HG02981 (cell line): Measurements from ENCODE around the gene ZDHHC11B.

Experiments used
- ATAC-seq: cut with Tn5 transposase; IDR thresholded peaks from one replicate; pipeline ENCODE4 v1.9.1; 2021; ENCODE audit warnings: mild to moderate bottlenecking, moderate library complexity; ENCODE audit not compliant: unreplicated experiment

The ZDHHC11B gene

DNA sequence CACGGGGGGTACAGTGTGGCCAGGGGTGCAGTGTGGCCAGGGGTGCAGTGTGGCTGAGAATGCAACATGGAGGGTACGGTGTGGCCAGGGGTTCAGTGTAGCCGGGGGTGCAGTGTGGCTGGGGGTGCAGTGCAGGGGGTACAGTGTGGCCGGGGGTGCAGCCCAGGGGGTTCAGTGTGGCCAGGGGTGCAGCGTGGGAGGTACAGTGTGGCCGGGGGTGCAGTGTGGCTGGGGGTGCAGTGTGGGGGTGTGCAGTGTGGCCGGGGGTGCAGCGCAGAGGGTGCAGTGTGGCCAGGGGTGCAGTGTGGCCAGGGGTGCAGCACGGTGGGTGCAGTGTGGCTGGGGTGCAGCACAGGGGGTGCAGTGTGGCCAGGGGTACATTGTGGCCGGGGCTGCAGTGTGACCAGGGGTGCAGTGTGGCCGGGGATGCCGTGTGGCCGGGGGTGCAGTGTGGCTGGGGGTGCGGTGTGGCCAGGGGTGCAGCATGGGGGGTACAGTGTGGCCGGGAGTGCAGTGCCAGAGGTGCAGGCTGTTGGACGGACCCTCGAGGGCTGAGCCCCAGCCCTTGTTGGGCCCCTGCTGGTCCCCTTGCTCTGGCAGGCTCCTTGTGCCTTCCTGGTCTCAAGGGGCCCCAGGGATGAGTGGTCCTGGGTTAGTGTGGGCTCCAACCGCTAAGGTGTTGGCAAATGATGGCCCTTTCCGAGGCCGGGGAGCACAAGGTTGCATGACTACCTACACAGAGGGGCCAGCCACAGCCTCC lies 109.2 kb downstream of the ZDHHC11B start:
- no peak for ATAC-seq

DNA sequence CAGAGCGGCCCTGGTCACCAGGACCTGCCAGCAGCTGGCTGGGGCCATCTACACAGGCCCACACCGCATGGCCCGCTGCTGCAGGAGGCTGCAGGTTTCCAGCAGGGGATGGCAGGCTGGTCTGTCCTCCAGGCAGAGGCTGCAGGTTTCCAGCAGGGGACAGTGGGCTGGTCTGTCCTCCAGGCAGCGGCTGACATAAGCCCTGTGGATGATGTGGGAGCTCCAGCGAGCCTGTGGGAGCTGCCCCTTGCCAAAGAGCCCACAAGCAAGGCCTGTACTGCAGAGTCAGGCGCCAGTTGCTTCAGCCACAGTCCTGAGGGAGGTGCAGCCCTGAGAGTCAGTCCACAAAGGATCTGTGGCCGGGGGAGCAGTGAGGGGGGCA lies 109.9 kb downstream of the ZDHHC11B start:
- ATAC-seq, result no peak

DNA sequence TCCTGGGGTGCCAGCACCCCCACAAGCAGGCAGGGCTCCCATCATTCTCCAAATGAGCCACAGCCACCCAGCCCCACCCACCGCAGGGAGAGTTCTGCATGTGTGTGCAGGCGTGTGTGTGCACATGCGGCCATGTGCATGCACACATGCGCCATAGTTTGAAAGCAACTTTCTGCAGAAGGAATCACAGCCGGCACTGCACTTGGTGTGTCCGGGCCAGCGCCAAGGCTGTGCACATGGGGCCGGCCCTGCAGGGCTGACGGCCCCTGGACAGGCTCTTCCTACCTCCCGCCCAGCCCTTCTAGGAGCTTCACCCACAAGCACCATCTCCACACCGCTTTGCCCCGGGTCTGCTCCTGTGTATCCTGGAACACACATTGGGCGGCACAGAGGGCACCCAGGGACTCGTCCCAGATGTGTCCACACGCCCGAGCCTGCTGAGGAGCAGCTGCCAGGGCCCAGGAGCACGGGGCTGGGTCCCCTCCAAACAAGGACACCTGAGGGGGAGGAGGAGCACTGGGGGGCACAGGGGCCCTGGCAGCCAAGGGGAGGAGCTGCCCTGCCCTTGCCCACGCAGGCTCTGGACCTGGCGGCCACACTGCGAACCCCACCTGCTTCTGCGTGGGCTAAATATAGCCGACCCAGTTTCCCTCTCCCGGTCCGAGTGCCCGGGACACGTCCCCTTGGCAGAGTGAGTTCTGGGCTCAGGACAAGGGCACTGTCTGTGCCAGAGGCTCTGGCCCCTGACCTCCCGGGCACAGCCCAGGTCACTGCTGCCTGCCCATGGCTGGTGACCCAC lies 110.5 kb downstream of the ZDHHC11B start:
- no peak for ATAC-seq

DNA sequence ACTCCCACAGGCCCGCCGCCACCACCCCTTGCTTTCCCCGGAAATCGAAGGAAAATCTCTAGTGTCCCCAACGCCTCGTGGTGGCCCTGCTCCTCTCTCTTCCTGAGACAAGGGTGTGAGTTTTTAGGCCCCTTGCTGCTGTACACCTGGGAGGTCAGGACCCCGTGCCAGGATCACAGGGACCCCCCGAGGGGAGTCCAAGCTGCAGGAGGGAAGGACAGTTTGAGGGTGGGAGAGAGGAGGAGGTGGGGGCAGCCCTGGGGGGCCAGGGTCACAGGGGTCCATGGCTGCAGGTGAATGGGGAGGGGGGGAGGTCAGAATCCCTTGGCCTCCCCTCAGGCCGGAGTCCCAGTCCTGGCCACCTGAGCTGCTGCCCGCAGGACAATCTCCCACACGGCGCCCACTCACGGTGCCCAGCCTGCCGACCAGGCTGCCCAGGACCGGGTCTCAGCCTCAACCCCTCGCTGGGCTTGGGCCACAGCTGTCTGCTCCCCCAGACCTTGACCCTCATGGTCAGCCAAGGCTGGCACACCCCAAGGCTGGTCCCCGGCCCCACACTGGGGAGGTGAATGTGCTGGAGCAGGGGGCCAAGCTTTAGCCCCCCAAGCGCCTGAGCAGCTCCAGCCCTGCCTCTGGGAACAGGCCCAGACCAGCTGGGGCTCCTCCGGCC lies 111.2 kb downstream of the ZDHHC11B start:
- no peak for ATAC-seq

DNA sequence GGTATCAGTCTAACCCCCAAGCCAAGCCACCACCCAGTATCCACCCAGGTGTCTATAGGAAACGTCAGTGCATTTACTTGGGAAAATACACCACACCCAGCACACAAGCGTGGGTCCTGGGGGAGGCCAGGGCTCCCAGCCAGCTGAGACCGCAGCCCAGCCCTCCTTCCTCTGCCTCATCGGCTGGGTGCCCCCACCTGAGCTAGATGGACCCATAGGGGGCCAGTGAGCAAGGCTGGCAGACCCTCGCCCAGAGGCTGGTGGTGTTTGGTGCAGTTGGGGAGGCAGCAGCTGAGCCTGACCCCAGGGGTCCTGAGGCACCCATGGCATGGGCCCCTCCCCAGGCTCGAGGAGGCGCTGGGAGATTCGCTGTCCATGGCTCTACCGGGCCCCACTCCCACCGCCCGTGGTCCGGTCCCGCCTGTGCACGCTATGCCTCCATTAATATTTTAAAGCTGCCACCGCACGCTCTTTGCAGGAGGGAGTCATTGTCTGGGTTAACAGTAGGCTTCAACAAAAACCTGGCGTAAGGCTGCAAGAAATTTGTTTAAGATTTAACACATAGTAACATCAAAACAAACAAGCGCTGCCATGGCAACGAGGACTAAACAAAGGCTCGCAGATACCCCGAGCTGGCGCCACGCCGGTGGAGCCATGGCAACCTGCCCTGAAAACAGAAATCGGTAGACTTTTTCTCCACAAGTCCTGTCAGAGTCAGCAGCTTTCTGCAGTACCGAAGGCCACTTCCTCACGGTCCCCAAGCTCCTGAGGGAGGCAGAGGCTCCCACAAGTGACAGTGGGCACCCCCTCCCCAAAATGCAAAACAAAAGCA lies 112.0 kb downstream of the ZDHHC11B start:
- ATAC-seq, result no peak

DNA sequence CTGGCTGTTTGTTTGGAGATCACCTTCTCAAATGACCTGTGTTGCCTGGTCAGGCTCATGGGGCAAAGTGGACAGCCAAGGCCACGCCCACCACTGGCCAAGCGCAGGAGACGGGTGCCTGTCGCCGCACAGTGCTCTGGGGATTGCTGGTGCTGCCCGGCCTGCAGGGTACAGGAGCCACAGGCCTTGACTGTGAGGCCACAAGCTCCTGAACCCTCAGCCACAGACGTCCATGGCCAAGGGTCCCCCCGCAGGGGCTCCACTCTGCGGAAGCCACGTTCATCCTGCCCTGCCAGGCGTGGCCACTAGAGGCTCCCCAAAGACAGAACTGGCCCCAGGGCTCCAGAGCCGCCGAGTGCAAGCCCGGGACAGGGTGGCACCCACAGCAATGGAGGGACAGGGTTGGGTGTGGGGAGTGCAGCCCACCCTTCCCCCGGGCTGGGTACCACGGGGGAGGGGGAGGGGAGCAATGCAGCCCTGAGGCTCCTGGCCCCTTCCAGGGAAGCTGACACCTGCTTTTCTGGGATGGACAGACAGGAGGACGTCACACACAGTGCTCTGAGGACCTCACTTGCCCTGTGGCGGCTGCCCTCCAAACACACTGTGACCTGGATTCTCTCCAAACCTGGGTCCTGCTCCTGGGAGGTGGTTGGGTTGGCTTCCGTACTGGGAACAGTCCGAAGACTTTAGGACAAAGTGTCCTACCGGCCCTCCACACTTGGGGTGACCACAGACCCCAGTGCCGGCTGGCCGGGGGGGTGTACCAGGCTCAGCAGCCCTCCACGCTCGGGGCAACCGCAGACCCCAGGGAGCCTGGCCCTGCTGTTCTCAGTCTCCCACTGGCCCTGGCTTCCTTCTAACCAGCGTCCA lies 112.8 kb downstream of the ZDHHC11B start:
- ATAC-seq, result peak; percentile 71

DNA sequence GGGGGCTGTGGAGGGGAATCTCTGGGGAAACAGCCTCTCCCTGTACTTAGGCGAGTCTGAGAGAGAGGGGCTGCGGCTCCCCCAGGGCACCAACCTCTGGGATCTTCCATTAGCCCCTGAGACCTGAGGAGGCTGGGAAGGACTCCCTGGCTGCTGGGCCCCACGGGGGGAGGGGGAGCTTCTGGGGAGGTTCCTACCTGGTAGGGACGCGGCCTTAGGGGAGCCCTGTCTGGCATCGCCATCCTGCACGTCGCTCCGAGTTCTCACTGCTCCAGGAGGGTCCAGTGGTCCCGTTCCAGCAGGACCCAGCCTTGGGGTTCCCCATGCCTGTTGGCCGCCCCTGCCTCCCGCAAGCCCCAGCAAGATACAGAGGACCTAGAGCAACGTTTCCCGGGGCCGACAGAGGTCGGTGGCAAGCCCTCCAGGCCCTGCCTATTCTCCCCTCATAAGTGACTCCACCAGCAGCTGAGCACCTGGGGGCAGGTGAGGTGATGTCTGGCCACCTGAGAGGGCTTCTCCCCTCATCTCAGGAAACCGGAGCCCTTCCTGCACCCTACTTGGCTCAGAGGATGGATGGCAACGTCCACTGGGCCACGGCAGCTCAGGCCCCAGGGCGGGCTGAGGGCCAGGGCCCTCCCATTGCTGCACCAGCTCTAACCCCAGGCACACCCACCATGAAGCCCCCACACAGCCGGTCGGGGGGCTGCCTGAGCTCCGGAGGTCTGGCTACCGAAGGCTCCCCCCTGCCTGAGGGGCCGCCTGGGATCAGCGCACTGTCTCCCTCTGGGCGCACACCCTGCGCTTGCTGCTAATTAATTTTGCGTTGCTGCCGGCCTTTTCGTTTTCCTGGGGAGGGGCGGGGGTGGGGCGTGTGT lies 113.9 kb downstream of the ZDHHC11B start:
- no peak for ATAC-seq

DNA sequence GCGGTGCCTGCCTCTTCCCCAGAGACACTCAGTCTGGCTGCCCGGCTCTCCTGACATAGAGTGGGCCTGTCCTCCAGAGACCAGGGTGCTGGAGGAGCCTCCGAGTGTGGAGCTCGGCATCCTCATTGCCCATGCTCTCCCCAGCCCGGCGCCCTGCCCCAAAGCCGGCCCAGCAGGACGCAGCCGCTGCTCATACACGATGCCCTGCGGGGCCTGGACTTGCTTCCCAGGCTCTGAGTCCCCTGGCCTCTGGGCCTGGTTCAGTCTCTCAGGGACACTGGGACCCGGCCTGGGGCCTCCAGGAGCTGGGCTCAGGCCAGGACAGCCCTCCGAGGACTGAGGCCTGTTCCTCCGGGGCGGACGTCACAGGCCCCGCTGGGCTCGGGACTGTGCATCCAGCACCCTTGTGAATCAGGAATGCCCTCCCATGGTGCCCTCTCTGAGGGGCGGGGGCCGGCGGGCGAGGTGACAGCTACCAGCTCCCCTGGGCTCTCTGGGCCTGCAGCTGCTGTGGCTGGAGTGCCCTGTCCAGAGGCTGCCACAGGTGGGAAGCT lies 114.6 kb downstream of the ZDHHC11B start:
- ATAC-seq, result no peak

DNA sequence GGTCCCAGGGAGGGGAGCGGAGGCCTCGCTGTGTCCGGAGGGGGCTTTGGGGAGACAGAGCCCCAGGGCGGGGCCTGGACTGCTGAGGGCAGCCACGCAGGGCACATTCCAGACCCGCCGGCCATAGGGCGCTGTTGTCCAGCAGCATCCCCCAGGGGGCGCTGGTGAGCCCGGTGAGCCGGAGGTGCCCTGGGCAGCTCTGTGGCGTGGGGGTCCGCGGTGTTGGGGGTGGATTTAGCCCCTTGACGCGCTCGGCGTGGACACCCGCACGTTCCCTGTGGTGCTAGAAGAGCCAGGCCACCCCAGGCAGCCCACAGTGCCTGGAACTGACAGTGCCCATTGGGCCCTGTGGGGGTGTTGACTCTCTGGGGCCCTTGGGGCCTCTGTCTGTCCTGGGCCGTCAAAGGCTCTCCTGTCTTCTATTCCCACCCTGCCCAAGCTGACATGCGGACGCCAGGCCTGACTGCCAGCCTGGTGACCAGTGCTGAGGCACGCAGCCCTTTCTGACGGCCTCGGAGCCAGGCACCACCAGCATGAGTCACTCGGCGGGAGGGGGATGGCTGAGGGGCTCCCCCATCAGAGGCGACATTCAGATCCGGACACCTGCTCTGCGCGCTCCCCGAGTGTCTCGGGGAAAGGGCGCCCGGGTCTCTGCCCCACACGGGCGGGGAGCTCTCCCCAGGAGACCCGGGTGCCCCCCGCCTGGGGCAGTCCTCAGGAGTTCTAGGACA lies 115.3 kb downstream of the ZDHHC11B start:
- ATAC-seq, result no peak

DNA sequence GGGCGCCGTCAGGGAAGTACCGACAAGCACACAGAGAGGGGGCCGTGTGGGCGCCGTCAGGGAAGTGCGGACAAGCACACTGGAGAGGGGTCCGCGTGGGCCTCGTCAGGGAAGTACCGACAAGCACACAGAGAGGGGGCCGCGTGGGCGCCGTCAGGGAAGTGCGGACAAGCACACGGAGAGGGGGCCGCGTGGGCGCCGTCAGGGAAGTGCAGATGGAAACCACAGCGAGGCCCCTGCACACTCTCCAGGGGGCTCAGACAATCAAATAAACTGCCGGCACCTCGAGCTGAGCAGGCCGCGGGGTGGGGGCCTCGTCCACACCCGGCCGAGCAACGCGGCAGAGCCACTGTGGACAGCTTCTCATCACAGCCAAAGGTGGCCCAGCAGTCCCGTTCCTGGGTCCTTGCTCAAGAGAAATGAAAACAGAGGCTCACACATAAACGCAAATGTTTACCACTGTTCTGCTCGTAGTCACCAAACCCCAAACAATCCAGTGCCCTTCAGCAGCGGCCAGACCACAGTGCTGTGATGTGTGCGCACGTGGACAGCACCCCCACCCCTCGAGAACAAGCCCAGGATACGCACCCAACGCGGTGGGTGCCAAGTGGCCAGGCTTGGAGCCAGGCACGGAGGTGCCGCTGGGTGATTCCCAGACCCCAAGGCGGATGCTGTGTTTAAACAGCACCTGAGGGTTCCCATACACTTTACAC lies 116.1 kb downstream of the ZDHHC11B start:
- ATAC-seq, result no peak

DNA sequence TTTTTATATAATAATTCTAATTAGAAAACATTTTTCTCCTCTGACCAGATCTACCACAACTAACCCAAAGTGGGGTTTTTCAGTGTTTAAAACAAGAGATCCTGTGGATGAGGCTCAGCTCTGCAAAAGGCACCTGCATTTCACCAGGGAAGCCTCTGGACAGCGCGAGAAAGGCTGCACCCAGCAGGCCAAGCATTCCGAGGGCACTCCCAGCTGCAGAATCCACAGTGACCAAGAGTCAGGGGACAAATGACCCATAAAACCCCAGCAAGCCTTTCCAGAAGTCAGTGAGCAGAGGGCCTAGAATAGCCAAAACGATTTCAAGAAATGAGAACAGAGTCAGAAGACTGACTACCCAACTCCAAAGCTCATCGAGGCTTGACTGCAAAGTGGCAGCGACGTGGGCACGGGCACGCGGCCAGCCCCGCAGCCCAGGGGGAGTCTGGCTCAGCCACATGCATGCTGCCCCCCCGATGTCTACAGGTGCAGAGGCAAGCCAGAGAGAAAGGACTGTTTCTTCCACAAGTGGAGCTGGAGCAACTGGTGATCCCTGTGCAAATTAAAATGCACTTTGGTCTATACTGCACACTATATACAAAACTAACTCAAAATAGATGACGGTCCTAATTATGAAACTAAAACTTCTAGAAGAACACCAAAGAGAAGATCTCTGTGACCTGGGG lies 117.6 kb downstream of the ZDHHC11B start:
- ATAC-seq, result no peak

DNA sequence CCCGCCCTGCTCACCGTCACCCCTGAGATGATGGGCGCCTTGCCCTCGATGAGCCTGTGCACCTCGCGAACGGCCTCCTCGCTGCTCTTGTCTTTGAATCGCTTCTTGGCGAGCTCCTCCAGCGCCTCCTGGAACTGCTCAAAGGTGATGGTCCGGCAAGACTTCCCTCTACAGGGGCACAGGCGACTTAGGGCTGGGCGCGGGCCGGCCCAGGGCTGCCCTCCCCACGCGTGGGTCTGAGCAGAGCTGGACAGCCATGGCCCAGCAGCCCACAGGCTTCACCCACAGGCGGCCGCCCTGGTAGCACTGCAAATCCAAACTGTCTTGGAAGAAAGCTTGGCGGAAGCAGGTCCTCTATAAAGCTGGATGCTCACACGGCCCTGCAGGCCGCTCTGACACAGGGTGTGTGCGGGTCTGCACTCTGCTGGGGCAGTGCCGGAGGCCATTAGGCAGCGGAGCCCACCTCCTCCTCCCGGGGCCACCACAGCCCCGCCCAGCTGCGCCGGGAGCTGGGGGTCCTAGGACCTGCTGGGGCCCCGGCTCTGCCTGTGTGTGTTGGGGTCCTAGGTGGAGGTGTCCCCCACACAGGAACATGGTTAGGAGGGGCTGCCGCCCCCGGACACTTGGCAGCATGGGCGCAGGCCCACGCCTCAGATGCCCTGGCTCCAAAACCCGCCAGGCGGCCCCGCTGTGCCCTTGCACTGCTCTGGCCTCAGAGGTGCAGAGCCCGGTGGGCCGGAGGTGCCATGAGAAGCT lies 118.4 kb downstream of the ZDHHC11B start:
- no peak for ATAC-seq

DNA sequence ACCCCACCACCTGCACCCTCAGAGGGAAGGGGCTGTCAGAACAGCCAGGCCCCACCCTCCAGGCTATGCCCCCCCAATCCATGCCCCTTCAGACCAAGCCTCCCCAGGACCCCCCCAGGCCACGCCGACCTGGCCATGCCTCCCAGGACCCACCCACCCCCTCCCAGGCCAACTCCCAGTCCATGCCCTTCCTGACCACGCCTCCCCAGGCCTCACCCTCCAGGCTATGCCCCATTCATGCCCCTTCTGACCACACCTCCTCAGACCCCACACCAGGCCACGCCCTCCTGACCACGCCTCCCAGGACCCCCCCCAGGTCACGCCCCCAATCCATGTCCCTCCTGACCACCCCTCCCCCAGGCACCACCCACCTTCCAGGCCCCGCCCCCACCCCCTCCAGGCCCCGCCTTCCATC lies 119.0 kb downstream of the ZDHHC11B start:
- ATAC-seq, result no peak

DNA sequence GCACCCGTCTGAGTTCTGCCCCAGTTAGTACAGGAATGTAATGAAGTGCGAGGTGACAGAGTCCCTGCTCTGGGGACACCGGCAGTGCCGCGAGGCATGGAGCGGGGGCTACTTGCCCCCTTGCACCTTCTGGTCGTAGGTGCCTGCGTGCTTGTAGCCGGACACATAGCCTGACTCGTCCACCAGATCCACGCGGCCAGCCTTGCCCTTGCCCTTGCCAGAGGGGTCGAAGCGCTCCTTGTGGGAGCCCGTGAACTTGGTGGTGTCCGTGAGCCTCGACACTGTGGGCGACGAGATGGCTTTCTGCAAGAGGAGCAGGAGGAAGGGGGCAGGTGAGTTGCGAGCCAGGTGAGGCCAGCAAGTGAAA lies 119.6 kb downstream of the ZDHHC11B start:
- ATAC-seq, result no peak

DNA sequence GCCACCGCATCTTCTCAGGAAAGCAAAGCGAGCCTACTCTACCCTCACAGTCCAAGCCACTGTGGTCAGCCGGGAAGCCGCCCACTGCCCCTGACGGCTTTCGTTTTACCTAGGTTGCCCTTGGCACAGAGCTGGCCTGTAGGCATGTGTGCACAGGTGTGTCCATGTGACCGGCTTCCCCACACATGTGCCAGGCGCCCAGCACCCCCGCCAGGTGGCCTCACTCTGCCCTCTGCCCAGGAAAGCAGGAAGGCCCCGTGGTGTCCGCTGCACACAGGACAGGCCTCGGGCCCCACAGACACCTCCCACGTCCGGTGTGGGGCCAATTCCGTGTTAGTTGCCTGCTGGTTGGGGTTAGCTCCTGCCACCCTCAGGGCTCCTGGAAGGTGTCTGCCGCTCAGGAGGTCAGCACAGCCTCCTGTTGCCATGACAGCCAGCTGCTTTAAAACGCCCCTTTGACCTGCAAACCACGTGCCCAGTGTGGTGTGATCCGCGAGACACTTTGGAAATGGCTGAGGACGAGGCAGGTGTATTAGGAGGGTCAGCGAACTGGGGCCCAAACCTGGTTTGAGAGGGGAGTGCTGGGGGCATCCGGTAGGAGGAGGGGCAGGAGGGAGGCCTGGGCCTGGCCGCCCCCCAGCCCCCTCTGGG lies 120.1 kb downstream of the ZDHHC11B start:
- ATAC-seq, result no peak
